Activated naive CD4-positive, alpha-beta T cell treated with Interleukin-2 at 50 U/mL for 16 hours (primary cell): ENCODE data around the gene B9D1.

ENCODE experiments used
- DNase-seq: peaks from one replicate; pipeline ENCODE4 v3.0.0-alpha.2; 2020

Gene B9D1

GRCh38 chr17:19301274-19301951 lies 61.1 kb downstream of the B9D1 start:
- DNase-seq: no peak

GRCh38 chr17:19299866-19300265 lies 62.7 kb downstream of the B9D1 start:
- no peak for DNase-seq

- DNase-seq: no peak
Observed at GRCh38 chr17:19299214-19299747, 63.2 kb downstream of the B9D1 start.

GRCh38 chr17:19298569-19299213 lies 63.8 kb downstream of the B9D1 start:
- DNase-seq: no peak

DNA sequence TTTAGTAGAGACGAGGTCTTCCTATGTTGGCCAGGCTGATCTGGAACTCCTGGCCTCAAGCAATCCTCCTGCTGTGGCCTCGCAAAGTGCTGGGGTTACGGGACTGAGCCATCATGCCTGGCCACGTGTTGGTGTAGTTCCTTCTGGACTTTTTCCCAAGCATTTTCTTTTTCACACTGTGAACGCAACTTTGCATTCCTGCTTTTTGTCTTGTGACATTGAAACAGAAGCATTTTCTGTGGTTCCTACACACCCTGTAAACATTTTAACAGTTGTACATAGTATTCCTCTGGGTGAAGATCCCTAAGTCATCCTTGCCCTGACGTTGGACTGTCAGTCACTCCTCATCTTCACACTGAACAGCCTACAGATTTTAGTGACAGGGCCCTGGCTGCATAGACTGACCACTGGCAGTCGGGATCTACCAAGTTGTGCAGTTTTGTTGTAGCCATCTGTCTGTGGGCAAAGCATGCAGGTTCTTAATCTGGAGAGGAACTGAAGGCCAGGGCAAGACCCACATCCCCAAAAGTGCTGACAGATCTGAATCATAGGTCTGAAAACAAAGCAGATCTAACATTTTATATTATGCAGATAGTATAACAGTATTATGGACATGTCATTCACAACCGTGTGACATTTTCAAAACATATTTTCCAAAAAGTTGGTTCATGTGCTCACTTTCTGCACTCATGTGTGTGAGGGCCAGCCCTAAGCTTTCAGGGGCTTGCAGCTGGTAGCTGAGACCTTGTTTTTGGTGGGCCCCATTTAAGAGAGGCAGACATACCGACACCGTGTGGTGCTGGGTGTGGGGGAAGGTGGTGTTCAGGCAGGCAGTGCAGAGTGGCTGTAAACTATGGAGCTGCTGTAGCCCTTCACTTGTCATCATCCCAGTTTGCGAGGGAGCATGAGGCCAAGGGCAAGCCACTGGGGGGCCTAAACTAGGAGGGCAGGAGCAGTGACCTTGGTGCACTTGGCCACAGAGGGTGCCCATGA lies 65.4 kb downstream of the B9D1 start:
- no peak for DNase-seq

DNA sequence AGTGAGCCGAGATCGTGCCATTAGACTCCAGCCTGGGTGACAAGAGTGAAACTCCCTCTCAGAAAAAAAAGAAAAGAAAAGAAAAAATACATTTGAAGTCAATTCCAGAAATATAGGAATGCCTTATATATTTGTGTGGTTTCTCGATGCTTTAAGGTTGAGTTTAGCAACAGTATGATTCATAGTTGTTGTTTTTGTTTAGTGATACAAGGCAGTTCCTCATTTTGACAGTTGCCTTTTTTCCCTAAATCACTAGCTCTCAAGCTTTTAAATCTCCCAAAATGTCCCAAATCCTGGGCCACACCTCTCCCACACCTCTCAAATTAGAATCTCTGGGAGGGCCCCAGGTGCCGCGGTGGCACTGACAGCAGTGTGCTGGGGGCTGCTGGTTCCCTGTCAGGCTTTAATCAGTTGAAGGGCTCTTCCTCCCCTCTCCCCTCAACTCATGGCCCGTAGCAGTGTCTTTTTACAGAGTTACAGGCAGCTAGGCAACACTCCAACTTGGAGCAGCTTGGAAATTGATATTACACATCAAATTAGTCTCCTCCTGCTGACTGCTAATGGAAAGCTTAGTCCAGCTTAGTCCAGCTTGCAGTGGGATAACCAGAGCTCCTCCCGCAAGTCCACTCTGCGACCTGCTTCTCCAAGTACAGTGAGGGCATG lies 66.9 kb downstream of the B9D1 start:
- DNase-seq: no peak

DNA sequence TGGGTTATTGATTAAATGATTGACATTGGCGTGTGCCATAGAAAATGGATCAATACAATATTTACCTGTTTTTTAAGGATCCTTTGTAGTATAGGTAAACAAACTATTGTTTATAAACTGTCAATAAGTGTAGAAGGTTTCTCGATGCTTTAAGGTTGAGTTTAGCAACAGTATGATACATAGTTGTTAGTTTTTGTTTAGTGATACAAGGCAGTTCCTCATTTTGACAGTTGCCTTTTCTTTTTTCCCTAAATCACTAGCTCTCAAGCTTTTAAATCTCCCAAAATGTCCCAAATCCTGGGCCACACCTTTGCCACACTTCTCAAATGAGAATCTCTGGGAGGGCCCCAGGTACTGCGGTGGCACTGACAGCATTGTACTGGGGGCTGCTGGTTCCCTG lies 68.1 kb downstream of the B9D1 start:
- DNase-seq: no peak
